ENCODE measurements around the gene HSF5.

The HSF5 gene

DNA sequence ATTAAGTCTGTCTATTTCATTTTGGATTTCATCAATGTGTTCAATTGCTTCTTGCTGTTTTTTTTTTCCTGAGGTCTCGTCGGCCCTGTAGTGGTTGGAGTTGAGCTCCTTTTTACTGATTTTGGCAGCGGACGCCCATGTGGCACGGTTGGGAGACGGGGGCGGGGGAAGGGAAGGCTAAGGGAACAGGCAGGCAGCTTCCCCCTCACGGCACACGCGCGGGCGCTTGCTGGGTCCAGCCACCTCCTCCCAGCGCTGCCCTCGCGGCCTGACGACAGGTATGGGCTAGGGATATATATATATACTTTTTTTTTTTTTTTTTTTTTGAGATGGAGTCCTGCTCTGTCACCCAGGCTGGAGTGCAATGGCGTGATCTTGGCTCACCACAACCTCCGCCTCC is 11.4 kb downstream of the HSF5 start:
- DNase-seq: no peak

DNA sequence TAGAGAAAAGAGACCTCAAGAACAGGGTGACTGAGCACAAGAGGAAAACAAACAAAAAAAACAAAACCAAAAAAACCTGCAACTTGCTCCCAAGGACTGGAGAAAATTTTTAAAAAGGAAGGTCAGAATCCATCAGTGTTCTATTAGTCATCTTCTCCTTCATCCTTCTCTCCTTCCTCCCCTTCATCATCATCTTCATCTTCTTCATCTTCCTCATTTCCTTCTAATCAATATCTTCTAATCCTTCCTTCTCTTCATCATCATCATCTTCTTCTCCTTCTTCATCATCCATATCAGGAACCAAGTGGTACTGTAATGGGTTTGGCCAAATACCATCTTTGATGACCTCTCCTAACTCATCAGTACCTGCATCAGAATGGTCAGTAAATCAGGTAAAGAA is 12.2 kb downstream of the HSF5 start:
- no peak for DNase-seq

DNA sequence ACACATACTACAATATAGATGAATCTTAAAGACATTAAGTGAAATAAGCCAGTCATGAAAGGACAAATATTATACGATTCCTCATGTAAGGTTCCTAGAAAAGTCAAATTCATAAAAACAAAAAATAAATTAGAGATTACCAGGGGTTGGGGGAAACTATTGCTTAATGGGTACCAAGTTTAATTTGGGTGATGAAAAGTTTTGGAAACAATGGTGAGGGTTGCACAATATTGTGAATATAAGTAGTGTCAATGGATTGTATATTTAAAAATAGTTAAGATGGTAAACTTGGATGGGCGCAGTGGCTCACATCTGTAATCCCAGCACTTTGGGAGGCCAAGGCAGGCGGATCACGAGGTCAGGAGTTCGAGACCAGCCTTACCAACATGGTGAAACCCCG is 17.9 kb downstream of the HSF5 start:
- no peak for DNase-seq

DNA sequence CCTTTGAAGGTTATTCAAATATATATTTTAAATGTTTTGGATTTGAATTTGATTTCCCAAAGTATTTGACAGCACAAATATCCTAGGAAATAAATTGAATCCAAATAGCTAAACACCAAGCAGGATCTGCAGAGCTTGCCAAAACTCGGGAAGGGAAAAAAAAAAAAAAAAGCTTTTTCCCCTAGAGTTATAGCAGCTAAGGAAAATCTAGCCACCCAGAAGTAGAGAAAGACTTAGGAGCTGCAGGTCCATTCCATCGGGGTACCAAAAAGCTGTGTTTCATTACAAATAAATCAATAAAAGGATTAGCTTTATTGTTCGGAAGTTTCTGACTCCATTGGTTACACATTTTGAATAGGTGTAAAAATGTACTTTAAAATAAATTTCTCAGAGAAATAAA is 19.3 kb downstream of the HSF5 start:
- no peak for DNase-seq

DNA sequence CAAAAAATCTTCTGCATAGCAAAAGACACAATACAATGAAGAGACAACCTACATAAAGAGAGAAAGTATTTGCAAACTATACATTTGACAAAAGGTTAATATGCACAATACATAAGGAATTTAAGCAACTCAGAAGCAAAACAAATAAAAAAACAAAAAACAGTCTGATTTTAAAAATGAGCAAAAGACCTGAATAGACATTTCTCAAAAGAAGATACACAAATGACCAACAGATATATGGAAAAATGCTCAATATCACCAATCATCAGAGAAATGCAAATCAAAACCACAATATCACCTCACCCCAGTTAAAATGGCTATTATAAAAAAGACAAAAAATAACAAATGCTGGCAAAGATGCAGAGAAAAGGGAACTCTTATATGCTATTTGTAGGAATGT is 32.7 kb downstream of the HSF5 start:
- no peak for DNase-seq

DNA sequence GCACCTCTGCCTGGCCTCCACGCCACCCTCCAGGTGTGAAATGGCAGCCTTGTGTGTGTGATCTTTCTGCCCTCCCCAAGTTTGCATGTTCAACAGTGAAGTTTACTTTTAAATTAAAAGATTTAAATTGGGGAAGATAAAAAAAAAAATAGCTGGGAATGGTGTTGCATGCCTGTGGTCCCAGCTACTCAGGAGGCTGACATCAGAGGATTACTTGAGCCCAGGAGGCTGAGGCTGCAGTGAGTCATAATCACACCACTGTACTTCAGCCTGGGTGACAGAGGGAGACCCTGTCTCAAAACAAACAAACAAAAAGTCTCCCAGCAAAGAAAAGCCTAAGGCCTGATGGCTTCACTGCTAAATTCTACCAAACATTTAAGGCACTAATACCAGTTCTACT is 35.5 kb downstream of the HSF5 start:
- no peak for DNase-seq

DNA sequence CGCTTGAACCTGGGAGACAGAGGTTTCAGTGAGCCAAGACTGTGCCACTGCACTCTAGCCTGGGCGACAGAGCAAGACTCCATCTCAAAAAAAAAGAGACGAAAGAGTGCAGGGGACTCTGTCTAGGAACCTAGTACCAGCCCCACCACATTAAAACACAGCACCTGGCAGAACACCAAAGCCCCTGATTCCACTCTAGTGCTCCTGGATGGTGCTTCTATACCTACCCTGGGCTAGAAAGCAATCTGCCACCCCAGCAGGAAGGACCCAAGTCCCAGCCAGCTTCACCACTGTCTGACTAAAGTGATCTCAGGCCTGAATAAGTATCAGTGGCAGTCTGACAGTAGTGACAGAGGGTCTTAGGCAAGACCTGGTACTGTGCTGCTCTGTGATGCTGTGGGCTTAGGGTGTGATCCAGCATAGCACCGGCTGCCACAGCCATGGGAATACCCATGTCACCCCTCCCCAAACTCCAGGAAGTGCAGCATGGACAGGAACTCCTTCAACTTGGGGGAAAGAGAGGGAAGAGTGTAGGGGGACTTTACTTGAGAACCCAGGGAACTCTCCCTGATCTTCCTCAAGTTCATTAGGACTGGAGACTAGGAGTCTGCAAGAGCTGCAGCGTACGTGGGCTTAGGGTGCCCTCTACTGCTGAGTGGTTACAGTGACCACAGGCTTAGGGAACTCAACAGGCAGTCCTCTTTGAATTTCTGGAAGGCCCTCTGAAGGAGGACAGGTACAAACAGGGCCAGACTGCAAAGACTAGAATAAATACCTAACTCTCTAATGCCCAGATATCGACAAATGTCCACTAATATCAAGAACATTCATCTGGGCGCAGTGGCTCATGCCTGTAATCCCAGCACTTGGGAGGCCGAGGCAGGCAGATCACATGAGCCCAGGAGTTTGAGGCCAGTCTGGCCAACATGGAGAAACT is 40.9 kb downstream of the HSF5 start:
- DNase-seq: peak; percentile 44

DNA sequence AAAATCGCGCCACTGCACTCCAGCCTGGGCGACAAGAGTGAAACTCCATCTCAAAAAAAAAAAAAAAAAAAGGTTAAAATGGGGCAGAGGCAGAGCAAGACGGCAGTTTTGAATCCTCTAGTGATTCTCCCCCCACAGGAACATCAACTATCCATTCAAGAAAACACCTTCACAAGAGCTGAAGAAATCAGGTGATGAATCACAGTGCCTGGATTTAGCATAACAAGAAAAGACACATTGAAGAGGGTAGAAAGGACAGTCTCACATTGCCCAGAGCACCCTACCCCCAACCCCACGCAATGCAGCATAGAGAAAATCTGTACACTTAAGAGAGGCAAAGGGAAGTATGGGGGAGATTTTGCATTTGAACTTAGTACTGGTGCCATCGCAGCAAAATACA is 42.1 kb downstream of the HSF5 start:
- no peak for DNase-seq

DNA sequence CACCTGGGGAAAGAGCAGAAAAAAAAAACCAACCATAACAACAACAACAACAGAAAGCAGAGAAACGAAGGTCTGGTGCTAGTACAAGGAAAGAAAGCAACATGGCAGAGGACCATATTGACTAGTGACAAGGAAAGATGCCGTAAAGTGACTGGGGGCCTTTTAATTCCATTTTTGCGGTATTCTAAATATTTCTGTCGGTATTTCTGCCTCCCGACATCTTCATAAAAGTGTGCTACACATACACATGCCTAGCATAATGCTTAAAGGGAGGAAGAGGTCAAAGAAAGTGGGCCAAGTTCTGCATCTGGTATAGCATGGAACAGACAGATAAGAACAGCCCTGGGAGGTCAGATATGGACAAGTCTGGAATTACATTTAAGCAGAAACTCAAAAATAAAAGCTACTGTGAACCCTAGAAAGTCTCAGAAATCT is 51.4 kb downstream of the HSF5 start:
- DNase-seq: no peak

DNA sequence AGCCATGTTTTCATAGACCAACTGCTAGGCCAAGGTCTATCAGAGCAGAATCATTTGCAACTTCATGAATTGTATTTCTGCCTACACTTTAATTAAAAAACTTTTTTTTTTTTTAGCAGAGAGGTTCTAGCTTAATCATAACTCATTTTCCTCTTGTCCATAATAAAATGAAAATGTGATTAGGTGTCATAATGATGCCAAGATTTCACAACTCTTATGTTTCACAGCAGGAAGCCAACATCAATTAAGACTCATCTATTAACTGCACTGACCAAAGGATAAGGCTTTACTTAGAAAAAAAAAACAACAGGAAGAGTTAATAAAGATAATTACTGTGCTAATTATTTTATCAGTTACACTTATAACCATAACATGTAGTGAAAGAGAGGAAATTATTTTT is 52.0 kb downstream of the HSF5 start:
- DNase-seq: no peak

DNA sequence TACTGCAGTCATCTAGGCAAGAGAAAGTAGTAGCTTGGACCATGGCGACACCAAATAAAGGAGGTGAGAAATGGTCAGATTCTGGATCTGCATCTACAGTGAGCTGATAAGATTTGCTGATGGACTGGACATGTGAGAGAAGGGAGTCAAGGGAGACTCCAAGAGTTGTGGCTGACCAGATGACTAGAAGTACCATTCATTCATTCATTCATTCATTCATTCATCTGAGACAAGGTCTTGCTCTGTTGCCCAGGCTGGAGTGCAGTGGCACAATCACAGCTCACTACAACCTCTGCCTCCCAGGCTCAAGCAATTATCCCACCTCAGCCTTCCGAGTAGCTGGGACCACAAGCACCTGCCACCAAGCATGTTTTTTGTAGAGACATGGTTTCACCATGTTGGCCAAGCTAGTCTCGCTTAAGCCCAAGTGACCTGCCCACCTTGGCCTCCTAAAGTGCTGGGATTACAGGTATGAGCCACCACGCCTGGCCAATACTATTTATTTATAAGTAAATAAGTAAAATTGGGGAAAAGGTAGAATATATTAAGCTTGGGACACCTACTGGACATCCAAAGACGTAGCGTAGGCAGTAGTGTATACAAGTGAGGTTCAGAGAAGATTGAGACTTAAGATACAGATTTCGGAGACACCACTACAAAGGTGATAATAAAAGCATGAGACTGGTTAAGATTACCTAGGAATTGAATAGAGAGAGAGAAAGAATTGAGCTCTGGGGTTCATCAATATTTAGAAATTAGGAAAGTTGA is 55.2 kb downstream of the HSF5 start:
- DNase-seq: no peak

DNA sequence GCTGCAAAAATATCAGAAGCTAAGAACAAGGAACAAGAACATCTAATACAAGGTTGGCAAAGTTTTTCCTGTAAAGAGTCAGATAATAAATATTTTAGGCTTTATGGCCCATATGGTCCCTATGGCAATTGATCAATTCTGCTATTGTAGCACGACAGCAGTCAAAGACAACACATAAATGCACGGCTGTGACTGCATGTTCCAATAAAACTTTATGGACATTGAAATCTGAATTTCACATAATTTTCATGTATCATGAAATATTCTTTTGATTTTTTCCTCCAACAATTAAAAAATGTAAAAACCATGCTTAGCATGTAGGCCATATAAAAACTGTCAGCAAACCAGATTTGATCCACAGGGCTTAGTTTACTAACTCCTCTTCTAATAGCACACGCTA is 60.4 kb downstream of the HSF5 start:
- no peak for DNase-seq

DNA sequence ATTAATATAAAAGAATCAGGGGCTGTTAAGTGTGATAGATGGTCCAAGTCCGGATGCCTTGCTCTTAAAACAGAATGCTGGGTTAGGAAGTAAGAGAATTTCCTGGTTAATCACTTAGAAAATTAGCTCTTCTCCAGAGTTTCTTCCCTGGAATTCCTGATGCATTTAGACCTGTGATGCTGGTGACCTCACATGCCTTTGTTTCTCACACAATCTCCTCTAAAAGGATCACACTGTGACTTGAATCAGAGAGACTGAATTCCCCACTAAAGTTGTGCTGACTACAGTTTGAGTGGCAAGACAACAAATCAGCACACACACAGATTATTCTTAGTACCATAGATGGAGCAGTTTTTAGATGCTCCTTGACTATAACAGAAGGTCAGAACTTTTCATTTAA is 66.5 kb downstream of the HSF5 start:
- DNase-seq: no peak

DNA sequence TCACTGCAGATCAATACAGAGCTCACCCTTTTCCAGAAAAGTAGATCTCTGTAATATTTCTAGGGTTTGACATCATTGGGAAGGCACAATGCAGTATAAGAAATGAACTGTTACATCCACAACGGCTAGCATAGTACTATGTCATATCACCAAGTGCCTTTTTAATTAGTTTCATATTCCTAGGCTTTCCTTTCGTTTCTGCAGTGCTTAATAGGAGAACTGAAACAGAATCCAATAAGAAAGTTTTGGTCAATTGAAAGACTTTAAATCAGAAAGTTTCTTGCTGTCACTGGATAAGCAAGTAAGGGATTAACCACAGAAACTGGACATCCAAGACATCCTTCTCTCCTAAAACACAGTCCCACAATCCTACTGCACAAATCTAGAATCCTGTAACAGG is 67.4 kb downstream of the HSF5 start:
- DNase-seq: no peak

DNA sequence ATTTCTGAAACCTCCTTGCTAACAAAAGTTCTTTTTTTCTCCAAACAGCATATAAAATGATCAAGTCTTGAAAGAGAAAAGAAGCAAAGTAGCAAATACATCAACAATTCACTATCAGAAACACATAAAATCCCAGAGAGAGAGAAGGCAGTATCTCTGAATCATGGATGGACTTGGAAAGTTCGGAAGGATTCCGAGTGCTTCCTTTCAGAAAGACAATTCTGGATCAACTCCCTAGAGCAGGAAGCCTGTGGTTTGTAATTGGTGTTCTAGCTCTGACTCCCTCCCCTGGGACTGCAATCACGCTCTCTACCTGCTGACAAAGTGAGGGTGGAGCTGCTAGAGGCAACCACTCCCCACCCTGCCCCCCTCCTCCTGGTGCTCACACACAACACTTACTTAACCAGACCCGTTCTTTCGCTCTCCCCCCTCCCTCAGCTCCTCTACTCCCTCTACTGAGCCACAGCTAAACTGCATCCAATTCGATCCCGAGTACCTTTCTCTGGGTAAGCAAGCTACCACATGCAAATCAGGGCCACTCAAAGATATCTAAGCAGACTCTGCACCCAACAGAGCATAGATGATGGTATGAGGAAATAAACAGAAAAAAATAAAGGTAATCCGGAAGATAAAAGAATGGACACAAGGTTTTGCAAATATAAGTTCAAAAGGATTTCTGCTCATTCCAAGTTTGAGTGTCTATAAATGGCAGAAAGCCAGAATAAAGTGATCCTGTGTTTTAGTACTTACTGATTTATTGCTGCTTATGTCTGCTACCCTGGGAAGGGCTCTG is 70.7 kb downstream of the HSF5 start, which contains the start of gene RNF43:
Gene RNF43 (minus strand): TSS at position 235 of the 793 bp plus-strand sequence. CDS start 1,957 bp downstream, outside the sequence.
- DNase-seq: peak; percentile 86

DNA sequence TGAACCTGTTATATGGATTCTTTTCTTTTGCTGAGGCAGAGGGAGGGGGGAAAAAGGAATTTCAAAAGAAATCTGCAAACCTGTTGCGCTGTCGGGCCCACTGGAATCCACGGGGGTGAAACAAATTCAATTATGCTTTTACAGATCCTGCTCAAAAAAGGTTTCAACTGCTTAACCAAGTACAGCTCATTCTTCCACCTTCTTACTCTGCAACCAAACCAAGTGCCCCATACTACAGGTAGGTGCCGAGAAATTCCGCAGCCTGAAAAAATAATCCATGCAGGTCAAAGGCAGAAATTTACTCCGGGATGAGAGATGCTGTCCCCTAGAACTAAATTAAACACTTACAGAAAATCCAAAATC is 71.3 kb downstream of the HSF5 start:
- DNase-seq: no peak

DNA sequence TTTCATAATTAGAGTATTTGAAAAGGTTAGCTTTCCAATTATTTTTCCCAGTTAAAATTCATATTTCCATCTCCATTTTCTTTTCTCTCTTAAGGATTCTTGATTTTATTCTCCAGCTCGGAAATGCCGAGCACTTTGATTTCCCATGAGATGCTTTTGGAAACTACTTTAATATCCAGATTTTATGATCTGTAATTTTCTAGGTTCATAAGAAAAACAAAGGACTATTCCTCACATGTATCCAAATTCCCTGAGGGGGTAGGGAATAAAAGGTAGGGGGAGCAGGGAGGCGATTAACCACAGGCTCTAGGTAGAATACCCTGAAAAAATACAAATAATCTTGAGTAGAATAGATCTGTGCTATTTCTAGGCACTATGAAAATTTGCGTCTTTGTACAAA is 71.8 kb downstream of the HSF5 start:
- no peak for DNase-seq

DNA sequence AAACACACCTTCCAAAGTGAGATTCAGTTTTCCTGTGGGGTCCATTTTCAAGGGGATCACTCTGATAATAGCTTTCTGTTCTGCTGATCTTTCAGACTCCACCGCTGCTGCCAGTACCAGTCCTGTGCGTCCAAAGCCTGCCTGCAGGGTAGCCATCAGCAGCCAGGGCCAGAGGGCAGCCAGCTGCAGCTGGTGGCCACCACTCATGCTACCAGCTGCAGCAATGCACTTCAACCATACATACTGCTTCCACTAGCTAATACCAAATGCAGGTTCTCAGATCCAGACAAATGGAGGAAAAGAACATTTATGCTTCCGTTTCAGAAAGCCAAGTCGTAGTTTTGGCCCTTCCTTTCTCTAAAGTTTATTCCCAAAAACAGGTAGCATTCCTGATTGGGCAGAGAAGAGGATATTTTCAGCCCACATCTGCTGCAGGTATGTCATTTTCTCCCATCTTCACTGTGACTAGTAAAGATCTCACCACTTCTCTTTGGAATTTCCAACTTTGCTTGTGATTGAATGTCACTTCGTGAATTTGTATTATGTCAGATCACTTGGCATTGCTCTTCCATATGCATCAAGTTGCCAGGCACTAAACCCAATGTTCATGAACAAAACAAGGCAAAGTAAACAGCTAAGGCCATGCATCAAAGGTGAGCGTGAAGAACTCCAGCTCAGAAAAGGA is 72.7 kb downstream of the HSF5 start:
- DNase-seq: no peak

DNA sequence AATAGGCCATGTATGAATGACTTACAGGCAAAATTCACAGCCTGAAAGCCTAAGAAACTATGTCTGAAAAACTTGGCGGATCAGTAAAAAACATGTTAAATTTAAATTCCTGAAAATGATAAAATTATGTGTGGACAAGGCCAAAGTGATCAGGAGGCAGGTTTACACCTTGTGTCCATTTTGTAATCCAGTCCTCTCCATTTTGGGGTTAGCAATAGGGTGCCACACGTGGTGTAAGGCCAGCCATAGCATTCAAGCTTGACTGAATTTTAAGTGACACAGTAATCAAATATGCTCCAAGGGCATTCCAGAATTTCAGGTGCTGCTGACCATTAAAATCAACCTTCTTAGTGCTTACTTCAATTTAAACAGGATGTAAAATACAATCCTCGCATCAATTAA is 73.6 kb downstream of the HSF5 start:
- DNase-seq: no peak

DNA sequence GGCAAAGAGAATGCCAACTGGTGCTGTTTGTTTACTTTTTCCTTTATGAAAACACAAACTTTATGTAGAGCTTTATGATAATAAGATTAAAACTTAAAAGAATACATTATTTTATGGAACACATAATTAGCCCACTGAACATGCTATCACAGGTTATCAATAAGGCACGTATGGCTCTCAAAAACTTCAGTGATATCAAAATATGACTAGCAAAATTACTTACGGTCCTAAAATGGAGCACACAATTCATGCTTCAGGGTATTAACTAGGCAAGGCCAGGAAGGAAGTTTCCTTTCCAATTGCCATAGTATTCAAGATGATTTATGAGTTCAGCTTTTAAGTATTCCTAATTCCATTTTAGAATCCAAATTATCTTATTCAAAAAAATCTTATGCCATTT is 74.5 kb downstream of the HSF5 start:
- DNase-seq: no peak

DNA sequence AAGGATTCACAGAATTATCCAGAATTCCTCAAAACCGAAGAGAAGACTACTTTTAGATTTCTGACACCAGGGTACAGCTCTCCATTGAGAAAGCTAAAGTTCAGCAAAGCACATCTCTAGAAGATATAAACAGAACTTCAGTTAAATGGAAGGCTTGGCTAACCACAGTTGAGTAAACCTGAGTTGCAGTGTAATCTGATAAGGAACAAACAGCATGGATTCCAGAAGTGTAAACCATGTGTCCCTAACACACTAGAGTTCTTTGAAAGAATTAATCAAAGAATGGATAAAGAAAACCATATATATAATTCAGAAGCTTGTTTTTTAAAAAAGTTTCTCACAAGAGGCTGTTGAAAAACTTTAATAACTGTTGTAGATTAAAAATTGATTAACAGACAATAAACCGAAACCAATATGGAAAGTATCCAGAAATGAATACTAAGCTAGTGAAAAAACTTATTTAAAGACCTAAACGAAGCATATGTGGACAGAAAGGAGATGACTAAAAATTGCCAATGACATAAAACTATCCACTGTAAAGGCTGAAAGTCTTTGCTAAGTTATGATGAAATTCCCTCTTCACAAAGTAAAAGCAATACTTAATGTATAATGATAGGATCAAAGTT is 75.1 kb downstream of the HSF5 start:
- no peak for DNase-seq

DNA sequence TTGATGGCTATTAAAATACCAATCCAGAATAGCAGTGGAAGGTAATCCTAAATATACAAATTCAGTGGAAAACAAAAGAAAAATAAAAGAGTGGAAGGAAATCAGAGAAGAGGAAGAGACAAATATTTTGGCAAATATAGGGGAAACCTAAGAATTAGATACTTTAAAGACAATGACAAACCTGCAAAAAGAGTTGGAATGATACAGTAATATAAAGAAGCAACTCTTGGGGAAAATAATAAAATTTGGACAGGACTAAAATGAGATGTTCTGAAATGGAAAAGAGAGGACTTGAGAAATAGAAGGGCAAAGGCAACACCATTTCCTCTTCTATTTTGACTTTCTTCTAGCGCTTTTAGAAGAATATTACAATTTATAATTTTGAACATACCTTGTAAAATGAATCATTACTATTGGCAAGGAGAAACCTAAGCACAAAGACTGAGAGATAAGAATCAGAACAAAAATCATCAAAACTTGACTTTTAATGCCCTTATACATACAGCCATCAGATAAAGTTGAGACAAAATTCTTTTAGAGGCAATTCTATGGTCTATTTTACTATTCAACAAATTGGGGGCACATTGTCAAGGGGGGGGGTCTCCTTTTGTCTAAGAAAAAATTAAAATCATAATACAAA is 76.0 kb downstream of the HSF5 start:
- no peak for DNase-seq
